Esophagus squamous epithelium (tissue), 4 donors: Measurements from ENCODE around the gene OR2V2.

ENCODE experiments used
- CTCF ChIP-seq, 6 experiments: fragments of 450-650 bp in 4 of 6; fragments of 200-600 bp in 2 of 6; sonication (generic) in 2 of 6; IDR thresholded peaks; one replicate each; pipeline ENCODE4 v1.5.1; 2016 to 2019; ENCODE audit warnings: antibody characterized with exemption in 6 of 6, mild to moderate bottlenecking in 4 of 6, moderate library complexity in 4 of 6
- POLR2A ChIP-seq, 4 donors: fragments of 450-650 bp; IDR thresholded peaks; one replicate each; pipeline ENCODE4 v1.6.1; 2017; ENCODE audit warnings: antibody characterized with exemption in 4 of 4, mild to moderate bottlenecking in 4 of 4, moderate library complexity in 3 of 4

GRCh38 chr5:181136361-181136955 is 10.9 kb upstream of the OR2V2 start:
- TF ChIP-seq CTCF (IDR thresholded peaks at IDR 0.05), result no peak
- TF ChIP-seq POLR2A (IDR thresholded peaks at IDR 0.05), result no peak
